ENCODE measurements around the gene C2CD4C. TPM values are rescaled to one million over a fixed set of nuclear protein-coding genes. Genes with fewer than 3 reads are reported as not detected.
A peak's percentile ranks its signal among the peaks of the same experiment; 100 is the strongest.

C2CD4C gene
- total RNA-seq, 8 experiments from 2014 or later, result 0.15 to 6.4 (median 4.5) TPM

- H3K4me3 ChIP-seq, result peak overlapping the region; percentile 58 to 91 (median 65)
- WGBS, 10 experiments, result no CpG with 5 or more reads among the region's 30 CpGs
- in situ Hi-C loops (cut with MboI; ENCODE audit: low pct_unique_long_range_greater_than_20kb in 2 of 9, low sequenced_read_pairs in 9 of 9, unreplicated experiment in 9 of 9), result no loop called here
- H3K4me1 ChIP-seq (replicated peaks in 1 of 2), result peaks cover 52 to 54% of the 10 kb centered on the region in 2 donors
- H3K27ac ChIP-seq, result no peak overlapping the region
- peak in 6 of 8 experiments; percentile 7 to 36 (median 18) for ATAC-seq (replicated peaks in 6 of 8)
Measured at GRCh38 chr19:408441-408901, 476 bp downstream of the C2CD4C start.

- Histone ChIP-seq H3K4me1 (replicated peaks in 1 of 2) (peaks cover 52 to 54% of the 10 kb centered on the region in 2 donors), H3K27ac (no peak overlapping the region), H3K4me3 (peak overlapping the region; percentile 58 to 91 (median 65))
- in situ Hi-C loops (cut with MboI; ENCODE audit: low pct_unique_long_range_greater_than_20kb in 2 of 9, low sequenced_read_pairs in 9 of 9, unreplicated experiment in 9 of 9), result no loop called here
- 60 to 86% (median 83%) methylated on average over 2 to 7 of the region's 70 CpGs; no CpG with 5 or more reads in 7 of the 10 experiments for WGBS, 10 experiments
- no peak for ATAC-seq (replicated peaks in 6 of 8)
Measured at GRCh38 chr19:407511-408440, 1.2 kb downstream of the C2CD4C start.

- ATAC-seq (replicated peaks in 6 of 8), result peak in 3 of 8 experiments; percentile 11 to 16 (median 14)
- no peak overlapping the region for H3K4me3 ChIP-seq
- H3K4me1 ChIP-seq (replicated peaks in 1 of 2), result peaks cover 49 to 51% of the 10 kb centered on the region in 2 donors
- 73 to 100% (median 86%) methylated on average over 1 to 19 of the region's 48 CpGs; no CpG with 5 or more reads in 6 of the 10 experiments for WGBS, 10 experiments
- in situ Hi-C loops (cut with MboI; ENCODE audit: low pct_unique_long_range_greater_than_20kb in 2 of 9, low sequenced_read_pairs in 9 of 9, unreplicated experiment in 9 of 9), result no loop called here
- no peak overlapping the region for H3K27ac ChIP-seq
Measured at GRCh38 chr19:406971-407510, 1.9 kb downstream of the C2CD4C start.

GRCh38 chr19:406135-406781, 2.7 kb downstream of the C2CD4C start:
- Histone ChIP-seq H3K27ac (peak overlapping the region in 1 of 2 donors; percentile 23), H3K4me3 (no peak overlapping the region), H3K4me1 (replicated peaks in 1 of 2) (peaks cover 47 to 48% of the 10 kb centered on the region in 2 donors)
- in situ Hi-C loops (cut with MboI; ENCODE audit: low pct_unique_long_range_greater_than_20kb in 2 of 9, low sequenced_read_pairs in 9 of 9, unreplicated experiment in 9 of 9), result no loop called here
- 17 to 60% (median 31%) methylated on average over 1 to 12 of the region's 41 CpGs; no CpG with 5 or more reads in 7 of the 10 experiments for WGBS, 10 experiments
- peak in 5 of 8 experiments; percentile 9 to 15 (median 13) for ATAC-seq (replicated peaks in 6 of 8)

GRCh38 chr19:405121-405965, 3.6 kb downstream of the C2CD4C start:
- in situ Hi-C loops (cut with MboI; ENCODE audit: low pct_unique_long_range_greater_than_20kb in 2 of 9, low sequenced_read_pairs in 9 of 9, unreplicated experiment in 9 of 9), result no loop called here
- WGBS, 10 experiments, result 0 to 100% (median 20%) methylated on average over 1 to 8 of the region's 29 CpGs; no CpG with 5 or more reads in 4 of the 10 experiments

GRCh38 chr19:403221-404027, 5.5 kb downstream of the C2CD4C start:
- WGBS, 10 experiments, result 73 to 90% (median 85%) methylated on average over 2 to 10 of the region's 38 CpGs; no CpG with 5 or more reads in 6 of the 10 experiments
- Histone ChIP-seq H3K4me1 (replicated peaks in 1 of 2) (peaks cover 40% of the 10 kb centered on the region in 2 donors), H3K27ac (no peak overlapping the region), H3K4me3 (no peak overlapping the region)
- ATAC-seq (replicated peaks in 6 of 8), result peak in 2 of 8 experiments; percentile 8 to 18
- in situ Hi-C loops (cut with MboI; ENCODE audit: low pct_unique_long_range_greater_than_20kb in 2 of 9, low sequenced_read_pairs in 9 of 9, unreplicated experiment in 9 of 9), result no loop called here

More at GRCh38 chr19:405121-405965, 3.6 kb downstream of the C2CD4C start:
- Histone ChIP-seq H3K27ac (no peak overlapping the region), H3K4me3 (no peak overlapping the region), H3K4me1 (replicated peaks in 1 of 2) (peaks cover 47 to 48% of the 10 kb centered on the region in 2 donors)
- ATAC-seq (replicated peaks in 6 of 8), result peak in 3 of 8 experiments; percentile 3 to 6 (median 5)

- peaks cover 33 to 36% of the 10 kb centered on the region in 2 donors for H3K4me1 ChIP-seq (replicated peaks in 1 of 2)
- H3K4me3 ChIP-seq, result no peak overlapping the region
- WGBS, 10 experiments, result 79 to 100% (median 94%) methylated on average over 1 to 7 of the region's 11 CpGs; no CpG with 5 or more reads in 6 of the 10 experiments
- no peak overlapping the region for H3K27ac ChIP-seq
- no peak for ATAC-seq (replicated peaks in 6 of 8)
- in situ Hi-C loops (cut with MboI; ENCODE audit: low pct_unique_long_range_greater_than_20kb in 2 of 9, low sequenced_read_pairs in 9 of 9, unreplicated experiment in 9 of 9), result no loop called here
Measured at GRCh38 chr19:402786-403185, 6.2 kb downstream of the C2CD4C start.

- in situ Hi-C loops (cut with MboI; ENCODE audit: low pct_unique_long_range_greater_than_20kb in 2 of 9, low sequenced_read_pairs in 9 of 9, unreplicated experiment in 9 of 9), result no loop called here
- ATAC-seq (replicated peaks in 6 of 8), result peak in 7 of 8 experiments; percentile 10 to 64 (median 51)
- Histone ChIP-seq H3K4me3 (peak overlapping the region in 1 of 5 donors; percentile 8), H3K4me1 (replicated peaks in 1 of 2) (peaks cover 28 to 30% of the 10 kb centered on the region in 2 donors), H3K27ac (peak overlapping the region; percentile 42 to 52)
- 7 to 90% (median 23%) methylated on average over 2 to 18 of the region's 38 CpGs; no CpG with 5 or more reads in 4 of the 10 experiments for WGBS, 10 experiments
Measured at GRCh38 chr19:401866-402511, 7.0 kb downstream of the C2CD4C start.

GRCh38 chr19:400976-401865, 7.7 kb downstream of the C2CD4C start:
- Histone ChIP-seq H3K4me1 (replicated peaks in 1 of 2) (peaks cover 20 to 23% of the 10 kb centered on the region in 2 donors), H3K4me3 (no peak overlapping the region), H3K27ac (no peak overlapping the region)
- WGBS, 10 experiments, result 63 to 88% (median 87%) methylated on average over 3 to 9 of the region's 43 CpGs; no CpG with 5 or more reads in 7 of the 10 experiments
- in situ Hi-C loops (cut with MboI; ENCODE audit: low pct_unique_long_range_greater_than_20kb in 2 of 9, low sequenced_read_pairs in 9 of 9, unreplicated experiment in 9 of 9), result no loop called here
- peak in 4 of 8 experiments; percentile 2 to 16 (median 7) for ATAC-seq (replicated peaks in 6 of 8)

- Histone ChIP-seq H3K27ac (no peak overlapping the region), H3K4me1 (replicated peaks in 1 of 2) (peaks cover 9 to 10% of the 10 kb centered on the region in 2 donors), H3K4me3 (no peak overlapping the region)
- no peak for ATAC-seq (replicated peaks in 6 of 8)
- no CpG with 5 or more reads among the region's 9 CpGs for WGBS, 10 experiments
- in situ Hi-C loops (cut with MboI; ENCODE audit: low pct_unique_long_range_greater_than_20kb in 2 of 9, low sequenced_read_pairs in 9 of 9, unreplicated experiment in 9 of 9), result no loop called here
Measured at GRCh38 chr19:399370-399769, 9.6 kb downstream of the C2CD4C start.
